ENCODE data around the gene SCYGR3. TPM values are rescaled to one million over a fixed set of nuclear protein-coding genes. Genes with fewer than 3 reads are reported as not detected.

Gene SCYGR3
- total RNA-seq, 4 donors from 2014 or later: not detected

- Histone ChIP-seq H3K27ac (replicated peaks in 1 of 4) (no peak overlapping the region), H3K27me3 (peaks cover 0 to 6% (median 0%) of the 10 kb centered on the region in 4 donors), H3K4me1 (no peaks in the 10 kb centered on the region), H3K36me3 (no peaks in the 10 kb centered on the region), H3K4me3 (no peak overlapping the region), H3K9me3 (no peaks in the 10 kb centered on the region)
- TF ChIP-seq EP300 (IDR thresholded peaks at IDR 0.05) (no peak), CTCF (IDR thresholded peaks at IDR 0.05) (no peak), POLR2A (IDR thresholded peaks at IDR 0.05; ENCODE audit: low read depth) (no peak), POLR2AphosphoS5 (IDR thresholded peaks at IDR 0.05) (no peak)
- peak; percentile 72 for DNase-seq (ENCODE audit: extremely low spot score)
- intact Hi-C loops (cut with DNase I): no loop called here
- WGBS: 93% methylated on average over 10 of the region's 10 CpGs
Measured at GRCh38 chr2:227626580-227627151, 12.0 kb upstream of the SCYGR3 start.

GRCh38 chr2:227625420-227625819 is 10.8 kb upstream of the SCYGR3 start:
- WGBS: 43% methylated on average over 2 of the region's 2 CpGs
- no peaks in the 10 kb centered on the region for H3K36me3 ChIP-seq
- H3K4me1 ChIP-seq: no peaks in the 10 kb centered on the region

GRCh38 chr2:227623226-227623625 is 8.6 kb upstream of the SCYGR3 start:
- no peaks in the 10 kb centered on the region for H3K4me1 ChIP-seq
- no peak for TF ChIP-seq CTCF (IDR thresholded peaks at IDR 0.05)
- no peak for TF ChIP-seq EP300 (IDR thresholded peaks at IDR 0.05)
- no peak for TF ChIP-seq POLR2AphosphoS5 (IDR thresholded peaks at IDR 0.05)
- TF ChIP-seq POLR2A (IDR thresholded peaks at IDR 0.05; ENCODE audit: low read depth): no peak
- no peaks in the 10 kb centered on the region for H3K9me3 ChIP-seq
- H3K36me3 ChIP-seq: no peaks in the 10 kb centered on the region
- no peak overlapping the region for H3K4me3 ChIP-seq
- intact Hi-C loops (cut with DNase I): no loop called here
- H3K27me3 ChIP-seq: no peaks in the 10 kb centered on the region
- DNase-seq (ENCODE audit: extremely low spot score): peak; percentile 29
- H3K27ac ChIP-seq (replicated peaks in 1 of 4): no peak overlapping the region

More at GRCh38 chr2:227625420-227625819, 10.8 kb upstream of the SCYGR3 start:
- peaks cover 0 to 6% (median 0%) of the 10 kb centered on the region in 4 donors for H3K27me3 ChIP-seq
- no peak for TF ChIP-seq CTCF (IDR thresholded peaks at IDR 0.05)
- no peak for TF ChIP-seq POLR2A (IDR thresholded peaks at IDR 0.05; ENCODE audit: low read depth)
- TF ChIP-seq EP300 (IDR thresholded peaks at IDR 0.05): no peak
- no peak for TF ChIP-seq POLR2AphosphoS5 (IDR thresholded peaks at IDR 0.05)
- H3K27ac ChIP-seq (replicated peaks in 1 of 4): no peak overlapping the region
- intact Hi-C loops (cut with DNase I): no loop called here
- H3K4me3 ChIP-seq: no peak overlapping the region
- no peaks in the 10 kb centered on the region for H3K9me3 ChIP-seq
- no peak for DNase-seq (ENCODE audit: extremely low spot score)

GRCh38 chr2:227617316-227618230 is 2.9 kb upstream of the SCYGR3 start, which contains the start of gene SCYGR4:
Gene SCYGR4, plus strand, starts transcription at chr2:227617498. Its CDS starts 0 bp downstream, at chr2:227617498.
- WGBS: 75% methylated on average over 16 of the region's 20 CpGs
- intact Hi-C loops (cut with DNase I): no loop called here
- Histone ChIP-seq H3K27me3 (peaks cover 0 to 9% (median 0%) of the 10 kb centered on the region in 4 donors), H3K4me1 (peaks cover 0 to 3% (median 0%) of the 10 kb centered on the region in 4 donors), H3K36me3 (no peaks in the 10 kb centered on the region), H3K9me3 (no peaks in the 10 kb centered on the region), H3K4me3 (no peak within 1 kb of the TSS), H3K27ac (replicated peaks in 1 of 4) (no peak within 1 kb of the TSS)
- TF ChIP-seq POLR2AphosphoS5 (IDR thresholded peaks at IDR 0.05) (no peak), POLR2A (IDR thresholded peaks at IDR 0.05; ENCODE audit: low read depth) (no peak), CTCF (IDR thresholded peaks at IDR 0.05) (no peak), EP300 (IDR thresholded peaks at IDR 0.05) (no peak)
- DNase-seq (ENCODE audit: extremely low spot score): peak; percentile 31
